Endothelial cell of umbilical vein (primary cell): ENCODE data around the gene ZNF668. TPM values are rescaled to one million over a fixed set of nuclear protein-coding genes. Genes with fewer than 3 reads are reported as not detected.

Experiments used
- BruUV-seq: library from RNA; stranded (reverse); fragments of 400-500 nt; replicated peaks from 2 replicates; lab custom pipeline; 2021; lab: Mats Ljungman, UMichigan
- CTCF ChIA-PET: fragments of 300-600, 350-600 bp; sonication (Branson Sonifier 250); formaldehyde crosslinking; loops from one replicate; lab custom pipeline; 2021; ENCODE audit warnings: antibody characterized with exemption, inconsistent platforms; lab: Charles Lee
- POLR2A ChIA-PET: fragments of 300-600, 350-600 bp; sonication (Branson Sonifier 250); formaldehyde crosslinking; loops from one replicate; lab custom pipeline; 2021; ENCODE audit warnings: antibody characterized with exemption, inconsistent platforms; lab: Charles Lee
- DNase-seq: peaks from one replicate; pipeline ENCODE4 v3.0.0-alpha.2; 2011; ENCODE audit warnings: low read depth, low spot score
- FAIRE-seq: peaks from 2 replicates; lab custom pipeline; 2011; peaks lifted over from hg19 to GRCh38; lab: Jason Lieb, UNC
- H2AFZ ChIP-seq: 2 replicates; pipeline ENCODE4 v1.6.0; 2012; ENCODE audit warnings: low read depth, low read length, control low read depth, inconsistent platforms
- H3K27ac ChIP-seq: 2 replicates; pipeline ENCODE4 v1.5.1; 2011; ENCODE audit warnings: low read depth, mild to moderate bottlenecking, control low read depth, low read length, moderate library complexity; ENCODE audit not compliant: insufficient read depth
- H3K27me3 ChIP-seq, 2 experiments: 2 replicates each; pipeline versions ENCODE4 v1.6.0 to v1.6.1; 2011; ENCODE audit warnings: low read length in 2 of 2, mixed read lengths in 1 of 2; ENCODE audit not compliant: control insufficient read depth in 2 of 2, insufficient read depth in 2 of 2
- H3K36me3 ChIP-seq, 2 experiments: 2 replicates in 1 of 2; 3 replicates in 1 of 2; pipeline ENCODE4 v1.5.1; 2011; ENCODE audit warnings: low read length in 2 of 2, mild to moderate bottlenecking in 1 of 2, moderate library complexity in 1 of 2; ENCODE audit not compliant: control insufficient read depth in 2 of 2, insufficient read depth in 2 of 2; ENCODE audit errors: extremely low read depth in 1 of 2
- H3K4me1 ChIP-seq: 3 replicates; pipeline ENCODE4 v1.5.1; 2011; ENCODE audit warnings: mild to moderate bottlenecking, low read length; ENCODE audit not compliant: control insufficient read depth, insufficient read depth; ENCODE audit errors: extremely low read depth
- H3K4me2 ChIP-seq: 2 replicates; pipeline ENCODE4 v1.6.1; 2011; ENCODE audit warnings: low read length, control low read depth, mixed read lengths; ENCODE audit not compliant: insufficient read depth
- H3K4me3 ChIP-seq, 3 experiments: fragments of 200-600 bp in 1 of 3; sonication (generic), shearing (Covaris generic) in 1 of 3; replicated peaks in 1 of 3; 2 replicates each; pipeline ENCODE4 v1.5.1; 2011 to 2016; ENCODE audit warnings: control low read depth in 3 of 3, low read length in 3 of 3, mild to moderate bottlenecking in 2 of 3, inconsistent platforms in 1 of 3, low read depth in 1 of 3, moderate library complexity in 1 of 3; ENCODE audit not compliant: insufficient read depth in 1 of 3
- H3K79me2 ChIP-seq: 2 replicates; pipeline ENCODE4 v1.6.0; 2012; ENCODE audit warnings: low read length, inconsistent platforms; ENCODE audit not compliant: control insufficient read depth, insufficient read depth
- H3K9ac ChIP-seq: replicated peaks from 2 replicates; pipeline ENCODE3; 2011; ENCODE audit warnings: low read length, control low read depth; ENCODE audit not compliant: insufficient read depth; ENCODE audit errors: extremely low read depth
- H3K9me1 ChIP-seq: replicated peaks from 3 replicates; pipeline ENCODE4 v1.6.0; 2011; ENCODE audit warnings: mild to moderate bottlenecking, low read length; ENCODE audit not compliant: control insufficient read depth, insufficient read depth; ENCODE audit errors: extremely low read depth
- H3K9me3 ChIP-seq: replicated peaks from 2 replicates; pipeline ENCODE4 v1.5.1; 2012; ENCODE audit warnings: low read length, inconsistent platforms; ENCODE audit not compliant: control insufficient read depth, insufficient read depth
- H4K20me1 ChIP-seq: replicated peaks from 2 replicates; pipeline ENCODE3; 2011; ENCODE audit warnings: mild to moderate bottlenecking, low read length; ENCODE audit not compliant: control insufficient read depth, insufficient read depth; ENCODE audit errors: extremely low read depth
- CTCF ChIP-seq, 2 donors: IDR thresholded peaks; 1 replicate in 1 of 2; 2 replicates in 1 of 2; pipeline ENCODE4 v1.5.1; 2011; ENCODE audit warnings: low read length in 2 of 2, mild to moderate bottlenecking in 2 of 2, moderate library complexity in 2 of 2, control low read depth in 1 of 2, inconsistent platforms in 1 of 2, low read depth in 1 of 2; ENCODE audit not compliant: insufficient read depth in 1 of 2; ENCODE audit errors: extremely low read depth in 1 of 2
- EZH2 ChIP-seq: IDR thresholded peaks from 2 replicates; pipeline ENCODE4 v1.6.1; 2012; ENCODE audit warnings: borderline replicate concordance, low read depth, mild to moderate bottlenecking, moderate library complexity, low read length, inconsistent platforms; ENCODE audit not compliant: severe bottlenecking
- FOS ChIP-seq: IDR thresholded peaks from 2 replicates; pipeline ENCODE4 v1.6.1; 2011; ENCODE audit warnings: mild to moderate bottlenecking, low read length, moderate library complexity, borderline replicate concordance; ENCODE audit not compliant: insufficient read depth
- GATA2 ChIP-seq: IDR thresholded peaks from 2 replicates; pipeline ENCODE4 v1.7.0; 2011; ENCODE audit warnings: low read depth, mild to moderate bottlenecking, moderate library complexity, mixed read lengths, low read length; ENCODE audit not compliant: insufficient read length, insufficient read depth
- JUN ChIP-seq: IDR thresholded peaks from 2 replicates; pipeline ENCODE4 v1.6.1; 2011; ENCODE audit warnings: borderline replicate concordance, low read depth; ENCODE audit not compliant: insufficient read length, insufficient read depth
- POLR2A ChIP-seq: IDR thresholded peaks from 2 replicates; pipeline ENCODE4 v1.6.1; 2012; ENCODE audit warnings: low read depth, mild to moderate bottlenecking, control low read depth, low read length
- POLR2AphosphoS5 ChIP-seq: IDR thresholded peaks from 2 replicates; pipeline ENCODE4 v1.6.1; 2012; ENCODE audit warnings: low read depth, mild to moderate bottlenecking, control low read depth, low read length, moderate library complexity; ENCODE audit not compliant: insufficient read depth
- dilution Hi-C: fragments of 300-500 bp; cut with MboI; formaldehyde crosslinking; loops from one replicate; pipeline ENCODE4 v1.15.0; 2019; ENCODE audit warnings: low sequenced_read_pairs; ENCODE audit not compliant: extremely low pct_ligation_motif_present
- intact Hi-C: fragments of 100-400 bp; cut with micrococcal nuclease; formaldehyde crosslinking; loops from one replicate; pipeline ENCODE4 v1.10.0; 2022
- polyA plus RNA-seq, 4 experiments: library from polyadenylated mRNA; depleted of rRNA in 3 of 4; stranded (reverse) in 3 of 4; unstranded in 1 of 4; fragments of >200 nt; gene quantifications; 2 replicates each; pipeline versions ENCODE4 v1.2.1 to v1.2.3, GENCODE V29; 2011 to 2012; ENCODE audit warnings: missing spikeins in 1 of 4
- total RNA-seq: library from RNA; stranded (reverse); gene quantifications from 2 replicates; pipeline ENCODE4 v1.2.3, GENCODE V29; 2021

ZNF668 gene
- total and polyA plus RNA-seq, 2 donors (not counting 3 experiments of a cell fraction or from before 2014, with no cell fraction given) = 11.8 to 13.3 TPM

GRCh38 chr16:31063843-31064611 is 10.0 kb downstream of the ZNF668 start:
- no peak overlapping the region for H3K9ac ChIP-seq
- dilution Hi-C loops (no loop called here), intact Hi-C loops (no loop called here)
- no peak overlapping the region for H3K4me3 ChIP-seq
- H4K20me1 ChIP-seq = no peaks in the 10 kb centered on the region
- H3K9me1 ChIP-seq = no peaks in the 10 kb centered on the region
- no TSS peak for BruUV-seq
- DNase-seq (no peak), FAIRE-seq (no peak)
- H3K4me1 ChIP-seq = peaks cover 10% of the 10 kb centered on the region
- ChIA-PET CTCF (interaction anchor here (1.6 kb wide), 1 partner anchor 79 kb away, joined by 5 read pairs; no protein-coding TSS in a partner anchor), POLR2A (no interaction called here)
- H3K4me2 ChIP-seq = peak overlapping the region; percentile 27
- no peak overlapping the region for H2AFZ ChIP-seq
- H3K36me3 ChIP-seq = peaks cover 0 to 17% of the 10 kb centered on the region in 2 experiments
- TF ChIP-seq FOS = no peak
- no peak for TF ChIP-seq GATA2
- no peak for TF ChIP-seq EZH2
- no peak for TF ChIP-seq JUN
- no peak for TF ChIP-seq POLR2AphosphoS5
- TF ChIP-seq CTCF (IDR thresholded peaks at IDR 0.05; ENCODE audit: extremely low read depth in 1 of 2, insufficient read depth in 1 of 2, low read depth in 1 of 2, low read length in 2 of 2) = no peak
- TF ChIP-seq POLR2A = no peak
- H3K79me2 ChIP-seq = peaks cover 16% of the 10 kb centered on the region
- H3K27me3 ChIP-seq = no peaks in the 10 kb centered on the region
- H3K27ac ChIP-seq = peak overlapping the region; percentile 63
- no peaks in the 10 kb centered on the region for H3K9me3 ChIP-seq
